Eye (tissue), 1 donor: ENCODE measurements around the gene MAP4K2.

ENCODE experiments used
- DNase-seq: peaks from one replicate; pipeline ENCODE4 v3.0.0-alpha.2; 2015

Gene MAP4K2

DNA sequence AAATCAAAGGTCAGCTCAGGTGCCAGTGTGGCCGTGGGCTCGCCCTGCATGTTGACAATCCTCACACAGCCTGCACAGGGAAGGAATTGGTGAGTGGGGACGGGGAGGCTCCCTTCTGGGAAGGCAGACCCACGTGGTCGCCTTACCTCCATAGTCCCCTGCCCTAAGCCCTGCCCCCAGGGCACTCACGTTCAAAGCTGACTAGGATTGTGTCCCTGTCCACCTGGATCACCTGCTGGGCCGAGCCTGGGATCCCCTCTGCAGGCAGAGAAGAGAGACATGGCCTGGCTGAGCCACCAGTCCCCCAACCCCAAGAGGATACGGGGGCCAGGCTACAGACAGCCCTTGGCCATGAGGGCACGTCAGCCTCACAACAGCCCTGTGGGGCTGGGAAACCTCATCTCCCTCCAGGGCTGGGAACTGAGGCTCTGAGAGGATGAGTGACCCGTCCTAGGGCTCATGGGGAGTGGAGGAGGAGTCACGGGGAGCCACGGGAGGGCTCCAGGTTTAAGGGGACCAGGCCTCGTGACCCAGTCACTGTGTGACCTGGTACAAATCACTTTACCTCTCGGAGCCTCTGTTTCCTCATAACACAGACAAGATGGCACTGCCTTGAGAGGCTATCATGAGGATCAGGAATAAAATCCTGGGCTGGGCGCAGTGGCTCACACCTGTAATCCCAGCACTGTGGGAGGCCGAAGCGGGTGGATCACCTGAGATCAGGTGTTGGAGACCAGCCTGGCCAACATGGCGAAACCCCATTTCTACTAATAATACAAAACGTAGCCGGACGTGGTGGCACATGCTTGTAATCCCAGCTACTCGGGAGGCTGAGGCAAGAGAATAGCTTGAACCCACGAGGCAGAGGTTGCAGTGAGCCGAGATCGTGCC, 12.6 kb downstream of the MAP4K2 start:
- DNase-seq = no peak

- DNase-seq = no peak
These were observed 13.4 kb downstream of the MAP4K2 start for GRCh38 chr11:64789331-64790204.

DNA sequence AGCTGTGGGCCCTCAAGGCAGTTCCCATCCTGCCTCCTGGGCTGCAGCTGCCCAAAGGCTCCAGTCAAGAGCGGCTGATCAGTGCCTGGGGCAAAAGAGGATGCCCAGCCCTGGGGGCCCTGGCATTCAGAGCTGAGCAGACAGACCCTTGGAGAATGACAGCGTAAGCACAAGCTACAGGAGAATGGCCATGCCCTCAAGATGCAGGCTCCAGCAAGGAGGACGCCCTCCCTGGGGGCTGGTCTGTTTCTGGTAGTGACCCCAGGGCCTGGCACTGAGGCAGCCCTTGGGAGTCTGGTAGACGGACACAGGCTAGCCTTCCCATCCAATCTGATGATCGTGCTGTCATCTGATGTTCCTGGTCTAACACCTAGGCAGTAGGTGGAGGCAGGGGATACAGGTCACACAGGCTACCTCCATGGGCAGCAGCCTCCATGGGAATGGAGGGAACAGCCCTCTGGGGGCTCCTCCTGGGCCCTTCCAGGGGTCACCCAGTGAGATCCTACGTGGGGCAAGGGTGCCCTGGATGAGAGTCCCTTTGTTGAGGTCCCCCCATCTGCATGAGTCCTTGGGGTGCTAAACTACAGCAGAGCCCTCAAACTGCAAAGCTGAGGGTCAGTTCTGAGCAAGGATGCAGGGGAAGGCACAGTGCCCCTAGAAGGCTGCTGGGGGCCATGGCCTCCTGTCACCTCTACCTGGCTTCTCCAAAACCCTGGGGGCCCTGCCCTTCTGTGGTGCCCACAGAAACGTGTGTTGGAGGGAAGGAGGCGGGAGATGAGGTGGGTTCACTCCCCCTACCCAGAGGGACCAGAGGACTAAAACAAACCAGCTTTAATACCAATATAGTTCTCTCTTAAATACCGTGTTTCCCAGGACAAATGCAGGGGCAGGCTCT, 14.4 kb downstream of the MAP4K2 start:
- no peak for DNase-seq

GRCh38 chr11:64787526-64788320, 15.3 kb downstream of the MAP4K2 start:
- peak; percentile 63 for DNase-seq

DNA sequence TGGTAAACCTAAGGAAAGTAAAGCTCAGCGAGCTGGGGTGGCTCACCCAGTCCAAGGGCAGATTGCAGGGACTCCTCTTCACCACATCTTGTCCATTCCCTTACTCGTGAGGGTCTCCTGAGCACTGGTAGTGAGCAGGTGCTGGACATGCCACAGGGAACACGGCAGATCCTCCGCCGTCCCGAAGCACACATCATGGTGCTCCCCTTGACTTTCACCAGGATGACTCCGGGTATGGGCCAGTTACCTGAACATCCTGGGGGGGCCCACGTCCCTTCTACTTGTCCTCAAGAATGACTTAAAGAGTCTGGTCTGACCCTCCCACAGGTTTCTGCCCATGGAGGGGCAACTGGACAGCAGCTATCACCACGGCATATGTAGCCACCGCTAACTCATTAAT, 16.7 kb downstream of the MAP4K2 start:
- no peak for DNase-seq

- DNase-seq = no peak
These were observed 18.0 kb downstream of the MAP4K2 start for GRCh38 chr11:64784813-64785581.

GRCh38 chr11:64778473-64779298, 24.3 kb downstream of the MAP4K2 start, which contains the start of gene SF1:
Gene SF1 (minus strand): TSS chr11:64778542. CDS start chr11:64778392, 150 bp downstream.
- DNase-seq = peak; percentile 100

GRCh38 chr11:64778223-64778472, 24.9 kb downstream of the MAP4K2 start:
- no peak for DNase-seq

DNA sequence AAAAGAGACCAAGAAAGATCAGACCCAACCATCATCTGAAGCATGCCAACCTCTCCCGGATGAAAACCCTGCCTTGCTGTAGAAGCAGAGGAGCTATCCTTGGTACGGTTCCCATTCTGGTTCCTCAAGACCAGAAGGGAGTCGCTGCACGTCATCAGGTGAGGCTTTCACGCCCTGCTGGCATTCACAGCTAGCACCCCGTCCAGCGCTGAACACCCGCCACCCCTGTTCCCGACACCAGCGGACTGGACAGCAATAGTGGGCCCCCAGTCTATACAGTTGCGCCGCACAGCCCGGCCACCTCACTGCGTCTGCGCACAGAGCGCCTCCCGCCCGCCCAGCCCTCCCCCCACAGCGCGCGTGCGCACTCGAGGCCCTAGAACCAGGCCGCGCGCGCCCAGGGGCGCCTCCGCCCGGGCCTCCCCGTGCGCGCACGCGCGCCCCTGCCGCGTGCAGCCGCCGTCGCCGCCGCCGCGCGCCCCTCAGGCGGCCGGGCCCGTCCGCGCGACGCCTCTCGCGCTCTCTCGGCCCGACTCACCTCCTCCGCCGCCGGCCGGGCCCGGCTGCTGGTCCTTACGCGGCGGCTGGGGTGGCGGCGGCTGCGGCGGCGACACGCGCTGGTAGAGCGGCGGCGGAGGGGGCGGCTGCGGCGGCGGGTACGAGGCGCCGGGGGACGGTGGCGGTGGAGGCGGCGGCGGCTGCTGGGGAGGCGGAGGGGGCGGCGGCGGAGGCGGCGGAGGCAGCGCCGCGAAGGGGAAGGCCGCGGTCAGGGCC, 25.4 kb downstream of the MAP4K2 start:
- DNase-seq = peak; percentile 94

GRCh38 chr11:64776875-64777274, 26.1 kb downstream of the MAP4K2 start:
- DNase-seq = no peak

- DNase-seq = no peak
These were observed 26.6 kb downstream of the MAP4K2 start for GRCh38 chr11:64776425-64776824.

GRCh38 chr11:64774144-64774543, 28.9 kb downstream of the MAP4K2 start:
- DNase-seq = no peak

- DNase-seq = no peak
These were observed 30.6 kb downstream of the MAP4K2 start for GRCh38 chr11:64772303-64773018.

DNA sequence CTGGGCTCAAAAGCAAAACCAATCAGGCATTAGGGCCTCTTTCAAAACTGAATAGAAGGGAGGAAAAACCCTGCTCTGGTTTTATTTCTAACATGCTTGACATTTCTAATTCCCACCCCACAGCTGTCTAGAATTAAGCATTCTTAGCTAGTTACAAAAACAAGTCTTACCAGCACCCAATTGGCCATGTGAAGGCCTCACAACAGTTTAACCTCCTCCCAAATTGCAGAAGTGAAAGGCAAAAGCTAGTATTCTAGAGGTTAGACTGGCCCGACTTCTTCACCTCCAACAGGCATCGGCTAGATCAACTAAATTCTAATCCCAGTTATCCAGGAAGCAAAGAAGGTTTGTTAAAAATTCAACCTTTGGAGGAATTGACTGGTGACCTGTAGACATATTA, 31.2 kb downstream of the MAP4K2 start:
- no peak for DNase-seq

DNA sequence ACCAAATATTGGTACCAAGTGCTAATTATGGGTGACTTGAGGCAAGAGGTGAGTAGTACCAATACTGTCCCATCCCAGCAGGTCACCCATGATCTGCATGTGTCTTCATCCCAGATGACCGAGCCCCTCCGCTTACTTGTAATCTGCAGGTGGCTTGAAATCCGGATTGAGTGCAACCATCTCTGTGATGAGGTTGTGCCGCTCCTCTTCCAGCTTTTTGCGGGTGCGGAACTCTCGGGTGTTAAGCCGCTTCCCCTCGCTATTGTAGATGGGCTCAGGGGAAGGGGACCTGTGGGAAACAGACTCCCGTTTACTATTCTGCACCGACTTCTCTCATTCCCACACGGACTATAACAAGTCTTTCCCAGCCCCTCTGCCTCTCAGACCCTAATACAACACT, 32.9 kb downstream of the MAP4K2 start:
- no peak for DNase-seq

GRCh38 chr11:64769283-64769682, 33.7 kb downstream of the MAP4K2 start:
- DNase-seq = no peak

GRCh38 chr11:64768300-64768694, 34.7 kb downstream of the MAP4K2 start:
- no peak for DNase-seq

GRCh38 chr11:64767344-64768299, 35.4 kb downstream of the MAP4K2 start:
- DNase-seq = peak; percentile 90
